ENCODE results near the gene PIK3R2. TPM values are rescaled to one million over a fixed set of nuclear protein-coding genes. Genes with fewer than 3 reads are reported as not detected.

The PIK3R2 gene
- polyA plus RNA-seq, 1 experiment, result 19.7 TPM

GRCh38 chr19:18113827-18114226 lies 39.1 kb upstream of the PIK3R2 start:
- Histone ChIP-seq H3K27me3 (ENCODE audit: control insufficient read depth, insufficient read depth, low read length) (peaks cover 3% of the 10 kb centered on the region), H3K9me3 (ENCODE audit: control insufficient read depth, insufficient read depth, low read length) (no peaks in the 10 kb centered on the region; the same call in 1 of the 2 replicates), H3K4me3 (ENCODE audit: low read depth, low read length) (no peak overlapping the region), H3K27ac (ENCODE audit: low read depth, low read length) (no peak overlapping the region)
- DNase-seq (ENCODE audit: low read depth, low spot score), result no peak
- POLR2A ChIA-PET, result no interaction called here
- CTCF ChIA-PET, result interaction anchor here (0.8 to 2.4 kb wide), 15 partner anchors 10 to 179 kb away, joined by 3 to 28 read pairs (median 7); partner anchors contain the start of genes IFI30 and PIK3R2
- TF ChIP-seq CTCF (IDR thresholded peaks at IDR 0.05; ENCODE audit: low read depth, low read length), result no peak

- DNase-seq (ENCODE audit: low read depth, low spot score), result no peak
- CTCF ChIA-PET, result no interaction called here
Measured at GRCh38 chr19:18114483-18114882, 38.5 kb upstream of the PIK3R2 start.

GRCh38 chr19:18117364-18117691 lies 35.6 kb upstream of the PIK3R2 start:
- H3K4me3 ChIP-seq (ENCODE audit: low read depth, low read length), result peak overlapping the region; percentile 47
- TF ChIP-seq CTCF (IDR thresholded peaks at IDR 0.05; ENCODE audit: low read depth, low read length), result no peak
- DNase-seq (ENCODE audit: low read depth, low spot score), result no peak
- H3K9me3 ChIP-seq (ENCODE audit: control insufficient read depth, insufficient read depth, low read length), result no peaks in the 10 kb centered on the region
- CTCF ChIA-PET, result no interaction called here
- H3K27ac ChIP-seq (ENCODE audit: low read depth, low read length), result no peak overlapping the region
- POLR2A ChIA-PET, result no interaction called here
- H3K27me3 ChIP-seq (ENCODE audit: control insufficient read depth, insufficient read depth, low read length), result no peaks in the 10 kb centered on the region

More at GRCh38 chr19:18114483-18114882, 38.5 kb upstream of the PIK3R2 start:
- Histone ChIP-seq H3K27me3 (ENCODE audit: control insufficient read depth, insufficient read depth, low read length) (peaks cover 3% of the 10 kb centered on the region), H3K9me3 (ENCODE audit: control insufficient read depth, insufficient read depth, low read length) (no peaks in the 10 kb centered on the region; the same call in 1 of the 2 replicates), H3K4me3 (ENCODE audit: low read depth, low read length) (no peak overlapping the region), H3K27ac (ENCODE audit: low read depth, low read length) (no peak overlapping the region)
- TF ChIP-seq CTCF (IDR thresholded peaks at IDR 0.05; ENCODE audit: low read depth, low read length), result no peak
- POLR2A ChIA-PET, result no interaction called here

GRCh38 chr19:18117692-18118378 lies 35.1 kb upstream of the PIK3R2 start:
- no peaks in the 10 kb centered on the region for H3K9me3 ChIP-seq (ENCODE audit: control insufficient read depth, insufficient read depth, low read length)
- no peak overlapping the region for H3K27ac ChIP-seq (ENCODE audit: low read depth, low read length)
- ChIA-PET POLR2A (no interaction called here), CTCF (no interaction called here)
- H3K4me3 ChIP-seq (ENCODE audit: low read depth, low read length), result peak overlapping the region; percentile 72
- TF ChIP-seq CTCF (IDR thresholded peaks at IDR 0.05; ENCODE audit: low read depth, low read length), result peak; percentile 12; the same call in 1 of the 2 replicates
- H3K27me3 ChIP-seq (ENCODE audit: control insufficient read depth, insufficient read depth, low read length), result no peaks in the 10 kb centered on the region
- DNase-seq (ENCODE audit: low read depth, low spot score), result no peak

- ChIA-PET POLR2A (no interaction called here), CTCF (no interaction called here)
- H3K27ac ChIP-seq (ENCODE audit: low read depth, low read length), result no peak overlapping the region
- DNase-seq (ENCODE audit: low read depth, low spot score), result no peak
- peak overlapping the region; percentile 72 for H3K4me3 ChIP-seq (ENCODE audit: low read depth, low read length)
- H3K9me3 ChIP-seq (ENCODE audit: control insufficient read depth, insufficient read depth, low read length), result no peaks in the 10 kb centered on the region
- TF ChIP-seq CTCF (IDR thresholded peaks at IDR 0.05; ENCODE audit: low read depth, low read length), result no peak
- no peaks in the 10 kb centered on the region for H3K27me3 ChIP-seq (ENCODE audit: control insufficient read depth, insufficient read depth, low read length)
Measured at GRCh38 chr19:18118420-18119012, 34.4 kb upstream of the PIK3R2 start.
